Putamen (tissue), 1 donor: Measurements from ENCODE around the gene USF3.

Source experiments
- DNase-seq: peaks from one replicate; pipeline ENCODE4 v3.0.0-alpha.2; 2016; ENCODE audit warnings: low spot score

USF3 gene, protein sequence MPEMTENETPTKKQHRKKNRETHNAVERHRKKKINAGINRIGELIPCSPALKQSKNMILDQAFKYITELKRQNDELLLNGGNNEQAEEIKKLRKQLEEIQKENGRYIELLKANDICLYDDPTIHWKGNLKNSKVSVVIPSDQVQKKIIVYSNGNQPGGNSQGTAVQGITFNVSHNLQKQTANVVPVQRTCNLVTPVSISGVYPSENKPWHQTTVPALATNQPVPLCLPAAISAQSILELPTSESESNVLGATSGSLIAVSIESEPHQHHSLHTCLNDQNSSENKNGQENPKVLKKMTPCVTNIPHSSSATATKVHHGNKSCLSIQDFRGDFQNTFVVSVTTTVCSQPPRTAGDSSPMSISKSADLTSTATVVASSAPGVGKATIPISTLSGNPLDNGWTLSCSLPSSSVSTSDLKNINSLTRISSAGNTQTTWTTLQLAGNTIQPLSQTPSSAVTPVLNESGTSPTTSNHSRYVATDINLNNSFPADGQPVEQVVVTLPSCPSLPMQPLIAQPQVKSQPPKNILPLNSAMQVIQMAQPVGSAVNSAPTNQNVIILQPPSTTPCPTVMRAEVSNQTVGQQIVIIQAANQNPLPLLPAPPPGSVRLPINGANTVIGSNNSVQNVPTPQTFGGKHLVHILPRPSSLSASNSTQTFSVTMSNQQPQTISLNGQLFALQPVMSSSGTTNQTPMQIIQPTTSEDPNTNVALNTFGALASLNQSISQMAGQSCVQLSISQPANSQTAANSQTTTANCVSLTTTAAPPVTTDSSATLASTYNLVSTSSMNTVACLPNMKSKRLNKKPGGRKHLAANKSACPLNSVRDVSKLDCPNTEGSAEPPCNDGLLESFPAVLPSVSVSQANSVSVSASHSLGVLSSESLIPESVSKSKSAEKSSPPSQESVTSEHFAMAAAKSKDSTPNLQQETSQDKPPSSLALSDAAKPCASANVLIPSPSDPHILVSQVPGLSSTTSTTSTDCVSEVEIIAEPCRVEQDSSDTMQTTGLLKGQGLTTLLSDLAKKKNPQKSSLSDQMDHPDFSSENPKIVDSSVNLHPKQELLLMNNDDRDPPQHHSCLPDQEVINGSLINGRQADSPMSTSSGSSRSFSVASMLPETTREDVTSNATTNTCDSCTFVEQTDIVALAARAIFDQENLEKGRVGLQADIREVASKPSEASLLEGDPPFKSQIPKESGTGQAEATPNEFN (N-terminal part only)

GRCh38 chr3:113695786-113696645, at the start of gene USF3:
USF3 (minus strand) TSS chr3:113696642; CDS start chr3:113674878, 21,764 bp downstream.
- peak; percentile 67 for DNase-seq

DNA sequence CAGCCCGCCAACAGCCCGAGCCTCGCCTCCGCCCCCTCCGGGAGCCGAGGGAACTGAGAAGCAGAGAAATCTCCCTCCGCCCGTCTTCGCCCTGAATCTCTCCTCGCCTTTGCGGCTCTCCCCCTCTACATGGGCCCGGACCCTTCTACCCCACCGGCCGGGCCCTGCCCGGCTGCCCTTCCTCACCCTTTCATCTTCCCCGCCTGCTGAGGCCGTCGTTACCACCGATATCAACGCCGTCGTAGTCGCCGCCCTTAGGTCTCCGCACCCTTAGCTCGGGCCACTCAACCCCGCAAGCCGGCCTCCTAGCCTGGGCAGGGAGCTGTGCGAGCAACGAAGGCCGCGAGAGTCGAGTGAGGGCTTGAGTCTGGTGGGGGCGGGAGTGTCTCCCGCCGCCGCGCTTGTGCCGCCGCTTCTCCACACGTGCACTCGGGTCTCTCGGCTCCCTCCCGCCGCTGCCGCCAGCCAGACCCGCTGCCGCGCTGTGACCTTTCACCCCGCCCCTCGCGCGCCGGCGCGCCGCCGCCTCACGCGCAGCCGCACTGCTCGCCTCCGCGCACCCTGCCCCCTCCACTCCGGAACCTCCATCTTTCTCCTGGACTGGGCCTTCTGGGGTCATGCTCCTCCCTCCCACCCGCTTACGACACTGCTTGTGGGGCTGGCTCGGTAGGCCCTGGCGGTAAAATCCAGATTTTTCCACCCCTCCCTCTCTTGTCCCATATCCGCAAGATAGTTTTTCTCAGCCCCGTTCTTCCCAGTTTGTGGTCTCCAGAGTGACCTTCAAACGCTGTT, 49.5 kb upstream of the USF3 start, which contains the start of gene NAA50:
NAA50 (minus strand) TSS at position 494 of the 792 bp plus-strand sequence; CDS start at position 194, 300 bp downstream.
- DNase-seq = peak; percentile 94

DNA sequence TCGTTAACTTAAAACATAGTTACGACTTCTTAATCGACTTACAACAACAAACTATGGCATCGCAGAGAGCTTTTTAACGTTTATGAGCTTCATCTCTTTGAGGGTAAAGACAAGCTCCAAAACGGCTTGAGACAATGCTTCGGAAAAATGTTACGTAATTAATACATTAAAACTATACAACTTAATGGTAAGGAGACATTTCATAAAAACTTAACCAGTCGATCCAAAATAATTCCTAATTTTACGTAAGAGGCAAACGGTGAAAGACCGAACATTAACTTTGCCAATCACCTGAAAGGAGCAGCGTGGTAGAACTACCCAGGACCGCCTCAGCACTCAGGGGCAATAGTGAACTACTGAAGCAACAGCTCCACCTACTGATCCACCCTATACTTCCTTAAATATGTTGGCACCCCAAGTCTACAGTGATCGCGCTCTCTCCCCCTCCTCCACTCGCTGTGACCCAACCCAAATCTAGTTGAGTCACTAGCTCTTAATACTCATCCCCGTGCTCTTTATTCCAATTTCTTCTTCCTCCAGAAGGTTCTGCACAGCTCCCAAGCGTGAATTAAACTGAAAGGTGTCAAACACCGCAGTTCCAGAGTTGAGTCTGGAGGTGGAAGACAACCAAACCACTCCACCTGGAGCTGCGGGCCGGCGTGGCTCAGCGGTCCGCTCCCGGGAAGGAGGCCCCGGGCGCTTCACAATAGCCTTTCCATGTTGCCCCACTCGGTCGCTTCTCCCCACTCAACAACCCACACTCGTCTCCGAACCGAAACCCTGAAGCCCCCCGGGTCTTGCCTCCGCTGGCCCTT, 48.7 kb upstream of the USF3 start:
- peak; percentile 73 for DNase-seq

DNA sequence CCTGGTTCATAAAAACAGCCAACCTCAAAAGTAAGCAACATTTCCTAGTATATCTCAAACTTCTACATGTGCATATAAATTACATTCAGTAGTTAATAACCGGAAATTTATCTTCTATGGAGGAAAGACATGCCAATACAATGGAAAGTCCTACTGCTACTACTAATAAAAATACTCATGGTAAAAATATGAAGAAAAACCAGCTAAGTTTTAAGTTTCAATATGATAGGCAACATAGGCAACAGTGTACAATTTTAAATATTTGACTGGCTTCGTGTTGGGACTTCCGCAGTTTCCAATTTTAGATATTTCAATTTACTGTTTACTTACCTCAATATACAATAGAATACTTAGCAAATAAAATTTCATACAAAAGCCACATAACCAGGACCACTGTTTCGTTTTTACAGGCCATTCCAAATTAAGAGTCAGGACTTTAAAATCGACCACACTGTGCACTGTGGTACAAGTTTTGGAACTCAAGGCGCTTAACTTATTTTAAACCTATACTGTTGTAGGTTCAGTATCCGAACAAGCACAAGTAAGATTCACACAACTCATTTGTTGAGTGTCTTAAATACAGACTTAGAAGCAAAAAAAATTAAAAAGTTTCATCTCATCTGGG, 46.7 kb upstream of the USF3 start:
- no peak for DNase-seq

GRCh38 chr3:113741620-113742019, 45.2 kb upstream of the USF3 start:
- DNase-seq = no peak

GRCh38 chr3:113741086-113741485, 44.6 kb upstream of the USF3 start:
- DNase-seq = no peak

DNA sequence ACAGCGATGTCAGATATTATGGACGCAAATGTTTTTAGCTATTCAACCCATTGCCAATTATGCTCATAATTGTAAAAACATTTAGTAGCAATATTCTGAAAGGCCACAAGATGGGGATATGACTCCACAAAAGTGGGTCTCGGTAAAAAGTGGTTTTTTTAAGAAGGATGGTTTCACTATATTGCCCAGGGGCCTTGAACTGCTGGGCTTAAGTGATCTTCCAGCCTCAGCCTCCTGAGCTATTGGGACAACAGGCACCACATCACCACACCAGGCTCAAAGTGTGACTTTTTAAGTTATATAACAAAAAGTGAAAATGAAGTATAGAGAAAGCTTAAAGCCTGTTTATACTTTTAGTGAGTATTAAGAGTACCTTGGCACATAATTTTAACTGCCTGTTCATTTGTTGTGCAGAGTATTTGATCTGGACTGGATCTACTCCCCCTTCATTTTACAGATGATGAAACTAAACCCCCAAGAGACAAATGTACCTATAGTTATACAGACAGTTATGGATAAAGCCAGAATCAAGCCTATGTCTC, 40.2 kb upstream of the USF3 start:
- DNase-seq = peak; percentile 55

DNA sequence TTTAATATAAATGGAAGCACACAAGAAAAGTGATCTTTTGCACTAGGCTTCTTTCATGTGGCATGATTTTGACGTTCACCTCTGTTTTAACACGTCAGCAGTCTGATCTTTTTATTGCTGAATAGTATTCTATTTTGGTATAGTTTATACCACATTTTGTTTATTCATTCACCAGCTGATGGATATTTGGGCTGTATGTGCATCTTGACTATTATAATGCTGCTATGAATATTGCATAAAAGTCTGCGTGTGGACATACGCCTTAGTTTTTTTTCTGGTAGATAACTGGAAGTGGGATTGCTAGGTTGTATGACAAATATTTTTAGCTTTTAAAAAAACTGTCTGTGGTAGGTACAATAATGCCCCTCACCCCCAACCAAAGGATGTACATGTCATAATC, 35.3 kb upstream of the USF3 start:
- no peak for DNase-seq

- no peak for DNase-seq
These were observed 34.1 kb upstream of the USF3 start for GRCh38 chr3:113730550-113730949.

DNA sequence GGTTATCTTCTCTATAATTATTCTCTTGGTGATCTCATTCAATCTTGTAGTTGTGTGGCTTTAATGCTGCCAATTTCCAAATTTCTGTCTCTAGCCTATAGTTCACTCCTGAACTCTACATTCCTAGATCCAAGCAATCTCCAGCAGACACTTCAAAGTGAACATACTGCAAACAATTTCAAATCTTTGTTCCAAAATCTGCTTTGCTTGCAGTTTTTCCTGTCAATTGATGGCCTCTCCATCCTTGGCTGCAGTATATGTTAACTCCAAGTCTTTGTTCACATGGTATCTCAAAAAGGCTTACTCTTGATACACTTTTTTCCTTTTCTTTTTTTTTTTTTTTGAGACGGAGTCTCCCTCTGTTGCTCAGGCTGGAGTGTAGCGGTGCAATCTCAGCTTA, 32.2 kb upstream of the USF3 start:
- no peak for DNase-seq

- DNase-seq = no peak
These were observed 25.2 kb upstream of the USF3 start for GRCh38 chr3:113721636-113722035.

DNA sequence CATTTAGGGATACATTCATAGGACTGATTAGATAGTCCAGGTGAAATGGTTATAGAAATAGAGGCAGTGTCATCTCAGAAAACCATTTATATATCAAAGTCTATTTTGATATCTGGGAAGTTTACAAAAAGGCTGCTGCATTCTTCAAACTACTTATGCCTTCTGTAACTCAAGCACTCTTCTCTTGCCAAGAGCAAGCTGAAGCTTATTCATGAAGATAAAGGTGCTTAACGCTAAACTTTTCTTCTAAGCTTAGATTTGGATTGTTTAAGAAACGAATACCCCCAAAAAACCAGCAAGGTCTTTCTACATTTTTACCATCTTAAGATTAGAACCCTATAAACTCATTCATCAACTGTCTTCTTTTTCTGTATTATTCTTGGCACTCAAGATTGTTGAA, 23.3 kb upstream of the USF3 start:
- DNase-seq = no peak

DNA sequence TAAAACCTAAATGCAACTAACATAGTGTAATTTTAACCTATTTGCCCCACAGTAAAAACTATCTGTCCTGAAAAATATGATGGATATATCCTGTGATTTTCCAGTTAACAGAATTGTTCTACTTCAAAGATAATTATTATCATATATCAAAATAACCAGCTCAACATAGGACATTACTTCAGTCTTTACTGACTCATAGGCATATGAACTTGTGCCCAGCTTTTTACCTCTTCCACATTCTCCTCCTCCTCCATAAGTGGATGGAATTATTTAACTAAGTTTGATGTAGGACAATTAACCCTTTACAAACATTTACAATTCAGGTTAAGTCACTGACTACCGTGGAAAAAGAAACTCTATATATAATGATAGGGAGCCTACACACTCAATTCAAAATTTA, 22.9 kb upstream of the USF3 start:
- no peak for DNase-seq

GRCh38 chr3:113717818-113718217, 21.4 kb upstream of the USF3 start:
- no peak for DNase-seq

GRCh38 chr3:113717308-113717707, 20.9 kb upstream of the USF3 start:
- no peak for DNase-seq

DNA sequence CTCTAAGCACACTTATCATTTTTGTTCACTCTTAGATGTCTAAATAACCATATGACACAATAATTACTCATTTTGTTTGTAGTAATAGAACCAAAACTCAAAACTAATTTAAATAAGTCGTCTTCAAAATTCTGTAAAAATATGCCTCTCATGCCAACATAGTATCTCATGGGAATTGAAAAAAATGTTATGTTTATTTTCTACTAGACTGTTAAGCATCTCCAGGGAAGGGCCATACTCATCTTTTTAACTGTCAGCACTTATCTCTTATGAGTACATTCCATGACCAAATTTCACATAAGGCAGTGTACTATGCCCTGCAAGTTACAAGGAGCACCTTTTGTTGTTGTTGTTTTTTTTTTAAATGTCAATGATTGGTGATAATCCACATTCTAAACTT, 18.3 kb upstream of the USF3 start:
- DNase-seq = no peak

DNA sequence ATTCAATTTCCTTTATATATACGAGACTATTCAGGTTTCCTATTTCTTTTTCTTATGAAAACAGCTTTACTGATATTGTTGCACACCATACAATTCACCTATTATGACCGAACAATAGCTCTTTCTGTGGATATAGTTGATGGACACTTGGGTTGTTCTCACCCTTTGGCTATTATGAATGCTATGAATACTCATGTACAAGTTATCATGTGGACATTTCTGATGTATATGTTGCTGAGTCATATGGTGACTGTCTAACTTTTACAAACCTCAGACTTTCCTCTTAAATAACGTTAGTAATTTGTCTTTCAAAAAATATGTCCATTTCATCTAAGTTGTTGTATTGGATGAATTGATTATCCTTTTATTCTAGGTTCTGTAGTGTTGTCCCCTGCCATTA, 15.7 kb upstream of the USF3 start:
- no peak for DNase-seq

GRCh38 chr3:113707835-113708234, 11.4 kb upstream of the USF3 start:
- no peak for DNase-seq

DNA sequence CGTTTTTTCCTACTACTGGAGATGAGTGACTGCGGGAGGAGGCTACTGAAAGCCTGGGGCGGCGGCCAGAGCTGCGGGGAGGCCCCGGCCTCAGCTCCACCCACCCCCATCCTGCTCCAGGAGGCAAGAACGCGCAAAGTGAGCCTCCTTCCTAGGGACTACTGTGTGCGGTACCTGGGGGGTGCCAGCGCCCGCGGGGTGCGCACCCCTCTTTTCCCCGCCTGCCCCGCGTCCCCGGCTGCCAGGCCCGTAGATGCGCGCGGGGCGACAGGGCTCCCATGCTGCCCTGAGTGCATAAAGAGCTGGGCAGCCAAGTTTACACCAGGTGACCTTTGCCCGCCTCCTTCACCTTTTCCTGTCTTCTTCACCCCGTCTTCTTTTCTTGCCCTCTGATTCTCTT, 2.5 kb upstream of the USF3 start:
- no peak for DNase-seq
